ENCODE data around the gene NOX1.

DNA sequence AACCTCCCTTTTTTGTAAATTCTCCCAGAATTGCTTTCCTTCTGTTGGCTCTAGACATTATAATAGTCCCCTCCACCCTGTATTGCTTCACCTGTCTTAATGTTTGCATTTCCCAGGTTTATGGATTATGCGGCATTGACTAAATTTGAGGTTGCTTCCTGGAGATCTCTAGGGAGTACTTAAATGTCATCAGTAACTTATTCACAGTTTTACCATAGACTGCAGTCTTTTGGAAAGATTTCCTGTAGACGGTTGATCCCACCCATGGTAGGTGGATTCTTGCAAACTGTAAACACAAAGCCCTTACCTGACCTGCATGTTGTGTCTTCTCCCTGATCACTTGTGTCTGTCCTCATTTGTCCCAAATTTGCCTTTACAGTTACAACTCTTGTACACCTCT is 6.2 kb upstream of the NOX1 start:
- TF ChIP-seq, protein P1, sequence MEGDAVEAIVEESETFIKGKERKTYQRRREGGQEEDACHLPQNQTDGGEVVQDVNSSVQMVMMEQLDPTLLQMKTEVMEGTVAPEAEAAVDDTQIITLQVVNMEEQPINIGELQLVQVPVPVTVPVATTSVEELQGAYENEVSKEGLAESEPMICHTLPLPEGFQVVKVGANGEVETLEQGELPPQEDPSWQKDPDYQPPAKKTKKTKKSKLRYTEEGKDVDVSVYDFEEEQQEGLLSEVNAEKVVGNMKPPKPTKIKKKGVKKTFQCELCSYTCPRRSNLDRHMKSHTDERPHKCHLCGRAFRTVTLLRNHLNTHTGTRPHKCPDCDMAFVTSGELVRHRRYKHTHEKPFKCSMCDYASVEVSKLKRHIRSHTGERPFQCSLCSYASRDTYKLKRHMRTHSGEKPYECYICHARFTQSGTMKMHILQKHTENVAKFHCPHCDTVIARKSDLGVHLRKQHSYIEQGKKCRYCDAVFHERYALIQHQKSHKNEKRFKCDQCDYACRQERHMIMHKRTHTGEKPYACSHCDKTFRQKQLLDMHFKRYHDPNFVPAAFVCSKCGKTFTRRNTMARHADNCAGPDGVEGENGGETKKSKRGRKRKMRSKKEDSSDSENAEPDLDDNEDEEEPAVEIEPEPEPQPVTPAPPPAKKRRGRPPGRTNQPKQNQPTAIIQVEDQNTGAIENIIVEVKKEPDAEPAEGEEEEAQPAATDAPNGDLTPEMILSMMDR (IDR thresholded peaks at IDR 0.05): no peak
- TF ChIP-seq, protein P2, sequence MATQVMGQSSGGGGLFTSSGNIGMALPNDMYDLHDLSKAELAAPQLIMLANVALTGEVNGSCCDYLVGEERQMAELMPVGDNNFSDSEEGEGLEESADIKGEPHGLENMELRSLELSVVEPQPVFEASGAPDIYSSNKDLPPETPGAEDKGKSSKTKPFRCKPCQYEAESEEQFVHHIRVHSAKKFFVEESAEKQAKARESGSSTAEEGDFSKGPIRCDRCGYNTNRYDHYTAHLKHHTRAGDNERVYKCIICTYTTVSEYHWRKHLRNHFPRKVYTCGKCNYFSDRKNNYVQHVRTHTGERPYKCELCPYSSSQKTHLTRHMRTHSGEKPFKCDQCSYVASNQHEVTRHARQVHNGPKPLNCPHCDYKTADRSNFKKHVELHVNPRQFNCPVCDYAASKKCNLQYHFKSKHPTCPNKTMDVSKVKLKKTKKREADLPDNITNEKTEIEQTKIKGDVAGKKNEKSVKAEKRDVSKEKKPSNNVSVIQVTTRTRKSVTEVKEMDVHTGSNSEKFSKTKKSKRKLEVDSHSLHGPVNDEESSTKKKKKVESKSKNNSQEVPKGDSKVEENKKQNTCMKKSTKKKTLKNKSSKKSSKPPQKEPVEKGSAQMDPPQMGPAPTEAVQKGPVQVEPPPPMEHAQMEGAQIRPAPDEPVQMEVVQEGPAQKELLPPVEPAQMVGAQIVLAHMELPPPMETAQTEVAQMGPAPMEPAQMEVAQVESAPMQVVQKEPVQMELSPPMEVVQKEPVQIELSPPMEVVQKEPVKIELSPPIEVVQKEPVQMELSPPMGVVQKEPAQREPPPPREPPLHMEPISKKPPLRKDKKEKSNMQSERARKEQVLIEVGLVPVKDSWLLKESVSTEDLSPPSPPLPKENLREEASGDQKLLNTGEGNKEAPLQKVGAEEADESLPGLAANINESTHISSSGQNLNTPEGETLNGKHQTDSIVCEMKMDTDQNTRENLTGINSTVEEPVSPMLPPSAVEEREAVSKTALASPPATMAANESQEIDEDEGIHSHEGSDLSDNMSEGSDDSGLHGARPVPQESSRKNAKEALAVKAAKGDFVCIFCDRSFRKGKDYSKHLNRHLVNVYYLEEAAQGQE (IDR thresholded peaks at IDR 0.05; ENCODE audit: low read depth, low read length): no peak
- no peak for TF ChIP-seq EP300 (IDR thresholded peaks at IDR 0.05; ENCODE audit: borderline replicate concordance in 1 of 2, low read depth in 1 of 2, low read length in 1 of 2)
- TF ChIP-seq, protein P3, sequence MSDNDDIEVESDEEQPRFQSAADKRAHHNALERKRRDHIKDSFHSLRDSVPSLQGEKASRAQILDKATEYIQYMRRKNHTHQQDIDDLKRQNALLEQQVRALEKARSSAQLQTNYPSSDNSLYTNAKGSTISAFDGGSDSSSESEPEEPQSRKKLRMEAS (IDR thresholded peaks at IDR 0.05; ENCODE audit: low read depth): no peak
- TF ChIP-seq NFIC (IDR thresholded peaks at IDR 0.05; ENCODE audit: borderline replicate concordance): no peak
- TF ChIP-seq TAF1 (IDR thresholded peaks at IDR 0.05; ENCODE audit: borderline replicate concordance, low read depth, low read length): no peak
- no peak for TF ChIP-seq POLR2AphosphoS5 (IDR thresholded peaks at IDR 0.05; ENCODE audit: low read depth, low read length)
- TF ChIP-seq YY1 (IDR thresholded peaks at IDR 0.05; ENCODE audit: low read depth): no peak
- TF ChIP-seq, protein P4, sequence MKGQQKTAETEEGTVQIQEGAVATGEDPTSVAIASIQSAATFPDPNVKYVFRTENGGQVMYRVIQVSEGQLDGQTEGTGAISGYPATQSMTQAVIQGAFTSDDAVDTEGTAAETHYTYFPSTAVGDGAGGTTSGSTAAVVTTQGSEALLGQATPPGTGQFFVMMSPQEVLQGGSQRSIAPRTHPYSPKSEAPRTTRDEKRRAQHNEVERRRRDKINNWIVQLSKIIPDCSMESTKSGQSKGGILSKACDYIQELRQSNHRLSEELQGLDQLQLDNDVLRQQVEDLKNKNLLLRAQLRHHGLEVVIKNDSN (IDR thresholded peaks at IDR 0.05; ENCODE audit: borderline replicate concordance, low read depth): no peak
- TF ChIP-seq CHD2 (IDR thresholded peaks at IDR 0.05; ENCODE audit: low read length, partially characterized antibody): no peak
